WTC11 (cell line): ENCODE measurements around the gene PCGF3.

Experiments used
- CTCF ChIP-seq: fragments of 200-600 bp; IDR thresholded peaks from 2 replicates; pipeline ENCODE4 v1.8.0; 2022; ENCODE audit warnings: antibody characterized with exemption
- TF ChIP-seq, protein P1 (sequence below): sonication (generic); formaldehyde crosslinking; IDR thresholded peaks from 2 replicates; pipeline ENCODE4 v1.8.0; 2022; ENCODE audit warnings: mild to moderate bottlenecking, missing genetic modification reagents
- TF ChIP-seq, protein P2 (sequence below): sonication (generic); formaldehyde crosslinking; IDR thresholded peaks from 2 replicates; pipeline ENCODE4 v1.8.1; 2023; ENCODE audit warnings: mild to moderate bottlenecking, moderate library complexity, missing genetic modification reagents

DNA sequence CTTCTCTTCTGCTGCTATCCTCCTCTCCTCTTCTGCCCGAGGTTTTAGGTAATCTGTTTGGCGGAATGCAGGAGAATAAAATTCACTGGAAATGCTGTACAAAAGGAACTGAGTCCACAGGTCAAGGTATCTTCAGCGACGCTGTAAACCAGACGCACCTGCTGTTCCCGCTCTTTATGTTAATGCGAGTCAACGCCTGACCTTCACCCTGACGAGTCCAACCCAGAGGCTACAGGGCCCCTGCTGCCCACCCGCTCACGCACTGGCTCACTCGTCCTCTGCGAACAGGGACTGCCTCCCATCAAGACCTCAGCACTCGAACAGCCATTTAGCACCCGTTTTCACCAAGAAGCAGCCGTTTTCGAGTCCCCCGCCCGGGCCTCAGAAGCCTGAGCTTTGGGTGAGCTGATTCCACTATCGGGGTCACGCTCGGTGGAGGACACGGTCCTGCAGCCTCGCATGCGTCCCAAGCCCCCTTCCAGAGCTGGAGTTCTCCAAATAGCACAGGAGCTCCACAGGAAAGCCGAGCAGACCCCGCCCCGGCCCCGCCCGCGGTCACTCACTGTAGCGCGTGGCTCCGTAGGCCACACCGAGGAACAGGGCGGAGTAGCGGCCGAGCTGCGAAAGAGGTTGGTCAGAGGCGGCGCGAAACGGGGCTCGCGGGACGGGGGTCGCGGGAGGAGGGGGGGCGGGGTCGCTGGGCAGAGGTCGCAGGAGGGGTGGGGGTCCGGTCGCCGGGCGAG is 32.1 kb upstream of the PCGF3 start:
- TF ChIP-seq, protein P1, sequence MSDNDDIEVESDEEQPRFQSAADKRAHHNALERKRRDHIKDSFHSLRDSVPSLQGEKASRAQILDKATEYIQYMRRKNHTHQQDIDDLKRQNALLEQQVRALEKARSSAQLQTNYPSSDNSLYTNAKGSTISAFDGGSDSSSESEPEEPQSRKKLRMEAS: peak; percentile 51; the same call in 1 of the 2 replicates
- TF ChIP-seq, protein P2, sequence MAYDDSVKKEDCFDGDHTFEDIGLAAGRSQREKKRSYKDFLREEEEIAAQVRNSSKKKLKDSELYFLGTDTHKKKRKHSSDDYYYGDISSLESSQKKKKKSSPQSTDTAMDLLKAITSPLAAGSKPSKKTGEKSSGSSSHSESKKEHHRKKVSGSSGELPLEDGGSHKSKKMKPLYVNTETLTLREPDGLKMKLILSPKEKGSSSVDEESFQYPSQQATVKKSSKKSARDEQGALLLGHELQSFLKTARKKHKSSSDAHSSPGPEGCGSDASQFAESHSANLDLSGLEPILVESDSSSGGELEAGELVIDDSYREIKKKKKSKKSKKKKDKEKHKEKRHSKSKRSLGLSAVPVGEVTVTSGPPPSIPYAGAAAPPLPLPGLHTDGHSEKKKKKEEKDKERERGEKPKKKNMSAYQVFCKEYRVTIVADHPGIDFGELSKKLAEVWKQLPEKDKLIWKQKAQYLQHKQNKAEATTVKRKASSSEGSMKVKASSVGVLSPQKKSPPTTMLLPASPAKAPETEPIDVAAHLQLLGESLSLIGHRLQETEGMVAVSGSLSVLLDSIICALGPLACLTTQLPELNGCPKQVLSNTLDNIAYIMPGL (CRISPR knock-in tag): no peak
- TF ChIP-seq CTCF: no peak
